NCI-H2107 (cell line): ENCODE results near the gene VAMP2.
"Not testable (repeated sequence)": the region's sequence is repeated elsewhere in the genome, so short reads cannot be mapped to it uniquely, and the experiment has no call there.

Experiments
- DNase-seq: peaks from one replicate; lab custom pipeline; 2025; lab: John Stamatoyannopoulos, UW

The VAMP2 gene

DNA sequence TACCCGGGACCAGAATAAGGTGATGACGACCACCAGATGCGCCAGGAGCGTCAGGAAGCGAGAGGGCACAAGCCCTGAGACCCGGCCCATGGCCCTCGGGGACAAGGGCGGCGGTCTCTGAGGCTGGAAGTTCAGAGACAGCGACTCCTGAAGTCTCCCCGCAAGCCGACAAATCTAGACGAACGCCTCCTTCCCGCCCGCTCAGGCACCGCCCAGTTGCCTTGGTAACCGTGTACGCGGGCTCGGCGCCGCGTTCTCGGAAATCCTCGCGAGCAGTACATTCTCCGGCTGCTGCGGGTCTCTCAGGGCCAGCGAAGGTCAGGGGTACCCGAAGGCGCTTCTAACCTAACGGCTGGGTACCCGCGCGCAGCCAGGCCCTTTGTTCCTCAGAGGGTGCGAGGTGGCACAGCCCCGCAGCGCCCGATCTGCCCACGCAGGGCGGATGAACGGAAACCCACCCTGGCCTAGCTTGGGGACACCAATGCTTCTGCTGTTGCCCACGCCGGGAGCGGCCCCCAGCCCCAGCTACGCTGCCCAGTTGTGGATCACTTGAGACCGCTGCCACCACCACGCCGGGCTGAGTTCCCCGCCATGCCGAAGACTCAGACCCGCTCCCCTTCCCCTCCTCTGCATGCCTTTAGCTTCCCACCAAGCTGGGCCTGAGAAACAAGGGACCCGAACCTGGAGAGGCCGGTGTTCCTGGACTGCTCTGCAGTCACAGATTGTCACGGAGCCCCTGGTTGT, 13.6 kb upstream of the VAMP2 start, which contains the start of gene TMEM107:
TMEM107 (minus strand) TSS at position 184 of the 744 bp plus-strand sequence; CDS start at position 90, 94 bp downstream.
- peak; percentile 35 for DNase-seq

DNA sequence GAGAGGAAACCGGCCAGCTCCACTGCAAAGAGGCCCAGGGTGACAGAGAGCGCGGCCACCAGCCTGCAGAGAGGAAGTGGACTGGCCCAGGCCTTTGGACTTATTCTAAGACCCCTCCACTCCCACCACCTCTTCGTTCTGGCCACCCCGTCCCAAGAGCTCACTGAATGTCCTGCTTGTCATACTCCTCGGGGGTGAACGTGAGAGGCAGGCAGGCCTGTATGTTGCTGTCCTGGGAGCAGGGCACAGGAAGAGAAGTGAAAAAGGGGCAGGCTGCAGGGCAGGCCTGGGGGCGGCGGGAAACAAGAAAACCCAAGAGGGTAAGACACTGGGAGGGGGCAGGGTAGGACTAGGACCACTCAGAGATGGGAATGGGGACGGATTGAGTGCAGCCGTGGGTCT, 13.0 kb upstream of the VAMP2 start:
- DNase-seq: no peak

DNA sequence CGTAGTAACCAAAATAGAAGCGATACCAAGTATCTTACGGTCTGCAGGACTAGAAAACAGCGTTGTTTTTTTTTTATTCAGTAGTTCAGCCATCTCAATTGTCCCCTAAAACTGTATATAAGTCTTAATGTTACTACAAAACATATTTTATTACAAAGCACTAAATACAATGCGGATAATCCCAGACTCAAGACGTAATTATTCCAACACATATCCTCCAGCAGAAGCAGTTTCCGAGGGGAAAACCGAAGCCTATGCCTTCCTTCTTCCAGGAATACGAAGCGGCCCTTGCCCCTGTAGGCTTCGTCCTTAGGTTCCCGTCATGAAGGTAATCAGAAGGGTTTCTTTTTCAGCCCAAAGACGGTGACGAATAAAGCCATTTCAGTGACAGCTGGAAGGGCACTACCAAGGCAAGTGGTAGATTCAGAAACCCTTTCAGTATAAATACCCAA, 11.1 kb upstream of the VAMP2 start:
- DNase-seq: no peak

DNA sequence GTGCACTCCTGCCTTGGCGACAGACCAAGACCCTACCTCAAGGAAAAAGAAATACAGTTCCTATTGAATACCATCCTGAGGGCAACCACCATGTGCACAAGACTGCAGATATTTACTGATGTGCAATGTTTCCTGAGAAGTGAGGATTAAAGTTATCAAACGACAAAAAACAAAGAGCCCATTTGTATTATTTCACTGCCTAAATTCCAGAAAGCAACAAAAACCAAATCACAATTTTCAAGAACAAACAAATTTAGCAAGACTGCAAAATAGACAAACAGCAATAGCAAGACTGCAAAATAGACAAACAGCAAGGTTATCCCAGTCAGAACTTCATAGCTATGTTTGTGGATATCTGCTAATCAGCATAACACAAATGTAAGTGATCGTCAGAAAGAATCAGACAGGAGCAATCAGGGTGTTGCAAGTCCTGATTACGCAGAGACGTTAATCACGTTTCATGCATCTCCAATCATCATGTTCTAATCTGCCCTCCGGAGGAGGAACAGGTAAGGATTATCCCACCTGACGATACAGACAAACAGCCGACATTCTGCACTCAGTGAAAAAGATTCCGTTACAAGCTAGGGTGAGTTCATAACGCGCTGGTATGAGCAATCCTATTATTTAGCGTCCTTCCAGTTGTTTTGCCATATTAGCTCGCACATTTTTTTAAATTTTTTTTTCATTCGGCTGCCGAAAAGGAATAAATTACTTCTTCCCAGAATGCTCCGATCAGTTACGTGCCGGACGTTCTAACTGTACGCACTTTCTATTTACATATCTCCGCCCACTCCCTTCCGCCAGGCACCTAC, 10.5 kb upstream of the VAMP2 start:
- peak; percentile 63 for DNase-seq

GRCh38 chr17:8170186-8170585, 7.4 kb upstream of the VAMP2 start:
- DNase-seq: not testable (repeated sequence)

DNA sequence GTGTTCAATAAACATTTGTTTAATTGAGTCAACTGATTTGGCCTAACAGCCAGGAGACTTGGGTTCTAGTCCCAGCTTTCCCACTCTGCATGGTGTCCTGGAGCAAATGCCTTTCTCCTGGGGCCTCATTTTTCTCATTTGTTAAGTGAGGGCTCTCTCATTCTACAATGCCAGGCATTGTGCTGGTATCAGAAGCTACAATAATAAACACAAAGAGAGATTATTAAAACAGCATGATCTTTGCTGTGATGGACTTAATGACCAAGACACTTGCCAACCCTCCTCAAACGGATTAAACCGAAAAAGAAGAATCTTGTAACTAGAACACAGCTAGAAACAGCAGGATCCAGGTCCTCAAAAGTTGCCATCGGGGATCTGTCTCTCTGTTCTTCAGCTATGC, 4.8 kb upstream of the VAMP2 start:
- DNase-seq: no peak

GRCh38 chr17:8166731-8167130, 4.0 kb upstream of the VAMP2 start:
- no peak for DNase-seq

GRCh38 chr17:8164815-8165131, 2.0 kb upstream of the VAMP2 start:
- DNase-seq: no peak

DNA sequence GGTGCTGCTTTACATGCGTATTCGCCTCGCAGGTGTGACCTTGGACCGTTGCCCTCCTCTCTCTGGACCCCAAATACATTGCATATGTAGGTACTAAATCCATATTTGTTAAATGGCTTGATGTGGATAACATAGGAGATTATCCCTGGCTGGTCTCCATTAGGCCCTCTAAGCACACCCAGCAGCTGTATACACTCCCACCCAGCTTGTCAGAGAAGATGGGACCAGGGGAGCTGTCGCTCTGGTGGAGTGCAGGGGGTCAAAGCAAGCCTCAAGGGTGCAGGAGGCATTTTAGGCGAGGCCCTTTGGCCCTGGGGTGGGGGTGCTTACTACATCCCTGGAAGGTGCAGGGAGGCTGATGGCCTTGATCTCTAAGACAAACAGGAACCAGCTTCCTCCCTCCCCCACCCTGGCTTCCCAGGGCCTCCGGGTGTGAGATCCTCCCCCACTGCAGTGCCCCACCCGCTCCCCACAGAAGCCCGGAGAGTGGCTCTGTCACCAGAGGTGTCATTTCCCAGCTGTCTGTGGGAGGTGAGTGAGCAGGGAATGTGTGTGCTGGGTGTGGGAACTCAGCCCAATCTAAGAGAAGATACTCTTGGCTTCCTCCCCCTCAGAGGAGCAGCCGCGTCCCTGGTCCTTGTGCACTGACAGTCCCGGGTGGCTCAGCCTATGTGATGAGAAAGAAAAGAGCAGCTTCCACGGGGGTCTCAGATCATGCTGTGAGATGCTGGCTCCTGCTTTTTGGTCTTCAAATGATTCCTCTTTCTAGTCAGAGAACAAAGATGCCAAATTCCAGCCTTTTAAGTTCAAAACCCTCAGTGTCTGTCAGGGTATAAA, 1.4 kb upstream of the VAMP2 start:
- no peak for DNase-seq

DNA sequence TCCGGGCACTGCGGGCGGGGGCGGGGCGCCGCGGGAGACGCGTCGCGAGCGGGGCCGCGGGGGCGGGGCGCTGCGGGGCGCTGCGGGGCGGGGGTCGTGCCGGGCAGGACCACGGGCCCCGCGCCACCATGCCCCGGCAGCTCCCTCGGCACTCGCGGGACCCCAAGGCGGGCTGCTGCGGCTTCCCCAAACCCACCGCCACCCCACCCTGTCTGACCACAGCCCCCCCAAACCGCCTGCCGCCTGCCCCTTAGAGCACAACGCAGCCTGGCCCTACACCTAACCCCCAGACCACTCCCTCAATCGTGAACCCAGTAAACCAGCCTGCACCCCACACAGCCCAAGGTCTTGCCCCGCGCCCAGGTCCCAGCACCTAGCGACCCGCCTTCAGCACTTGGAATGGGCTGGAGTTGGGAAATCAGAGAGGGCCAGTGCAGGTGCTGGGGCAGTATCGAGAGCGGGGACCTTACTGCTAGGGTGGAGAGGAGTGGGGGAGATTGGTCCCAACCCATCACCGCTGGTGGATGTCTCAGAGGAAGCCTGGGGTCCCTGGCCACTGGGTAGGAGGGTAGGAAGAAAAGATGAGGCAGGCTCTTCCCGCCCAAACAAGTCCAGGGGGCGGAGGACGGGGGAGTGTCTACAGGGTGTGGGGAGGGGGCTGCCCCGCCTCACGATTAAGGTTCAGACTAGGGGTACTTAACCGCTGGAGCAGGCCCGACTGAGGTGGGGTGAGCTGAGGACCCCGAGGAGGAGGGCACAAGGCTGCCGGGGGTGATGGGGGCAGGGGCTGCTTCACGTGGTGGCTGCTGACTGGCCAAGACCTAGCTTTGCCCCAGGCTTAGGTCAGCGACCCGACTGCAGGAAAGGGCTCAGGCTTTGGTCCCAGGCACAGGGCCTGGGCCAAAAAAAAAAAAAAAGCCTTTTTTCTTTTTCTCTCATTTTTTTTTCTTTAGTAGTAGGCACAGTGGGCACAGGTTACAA, 539 bp upstream of the VAMP2 start:
- no peak for DNase-seq

- no peak for DNase-seq
Observed at GRCh38 chr17:8161289-8162232, 1.2 kb downstream of the VAMP2 start.

DNA sequence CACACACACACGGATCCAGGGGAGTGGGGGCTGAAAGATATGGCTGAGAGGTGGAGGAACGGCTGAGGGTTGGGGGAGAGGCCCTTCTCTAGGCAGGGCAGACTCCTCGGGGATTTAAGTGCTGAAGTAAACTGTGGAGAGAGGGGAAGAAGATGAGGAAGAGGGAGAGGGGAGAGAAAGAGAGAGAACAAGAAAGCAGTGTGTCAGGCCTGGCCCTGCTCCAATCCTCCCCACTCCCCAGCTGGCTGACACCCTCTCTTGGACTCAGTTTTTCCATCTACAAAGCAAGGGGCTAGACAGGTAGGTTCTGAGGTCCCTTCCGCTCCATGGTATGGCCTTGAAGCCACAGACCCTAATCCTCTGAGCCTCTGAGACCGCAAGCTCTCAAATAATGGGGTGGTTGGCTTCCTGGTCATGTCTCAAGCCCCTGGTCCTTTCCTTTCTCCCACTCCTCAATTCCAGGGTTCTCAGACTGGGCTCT, 2.0 kb downstream of the VAMP2 start:
- DNase-seq: no peak

- no peak for DNase-seq
Observed at GRCh38 chr17:8160224-8160577, 2.5 kb downstream of the VAMP2 start.

- no peak for DNase-seq
Observed at GRCh38 chr17:8159459-8160223, 3.1 kb downstream of the VAMP2 start.

- no peak for DNase-seq
Observed at GRCh38 chr17:8159032-8159400, 3.7 kb downstream of the VAMP2 start.

DNA sequence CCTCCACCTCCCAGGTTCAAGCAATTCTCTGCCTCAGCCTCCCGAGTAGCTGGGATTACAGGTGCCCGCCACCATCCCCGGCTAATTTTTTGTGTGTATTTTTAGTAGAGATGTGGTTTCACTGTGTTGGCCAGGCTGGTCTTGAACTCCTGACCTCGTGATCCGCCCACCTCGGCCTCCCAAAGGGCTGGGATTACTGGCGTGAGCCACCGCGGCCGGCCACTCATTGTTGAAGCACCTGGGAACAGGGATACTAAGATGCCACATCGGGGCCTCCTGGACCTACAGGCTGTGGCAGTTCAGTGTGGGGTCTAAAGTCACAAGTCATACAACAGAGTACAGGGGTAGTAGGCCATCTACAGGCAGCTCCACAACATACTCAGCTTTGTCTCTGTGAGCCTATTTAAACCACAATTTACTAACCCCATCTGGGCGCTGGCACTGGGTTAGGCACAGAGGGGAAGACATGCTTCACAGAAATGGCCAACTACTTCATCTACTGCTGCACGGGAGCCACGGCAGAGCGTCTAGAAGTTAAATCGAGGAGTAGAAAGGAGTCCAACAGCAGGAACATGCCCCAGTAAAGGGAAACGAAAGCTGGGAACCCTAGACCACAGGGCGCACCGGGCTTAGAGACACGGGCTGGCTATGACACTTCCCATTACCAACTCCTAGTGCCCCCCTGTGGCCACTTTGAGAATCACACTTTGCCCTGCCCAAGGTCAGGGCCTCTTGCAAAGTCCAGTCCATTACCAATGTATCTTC, 4.3 kb downstream of the VAMP2 start:
- peak; percentile 25 for DNase-seq

- peak; percentile 97 for DNase-seq
Observed at GRCh38 chr17:8156246-8156992, 6.3 kb downstream of the VAMP2 start.

- no peak for DNase-seq
Observed at GRCh38 chr17:8155996-8156245, 6.8 kb downstream of the VAMP2 start.
